Activated CD8-positive, alpha-beta memory T cell treated with anti-CD3 and anti-CD28 coated beads for 24 hours (primary cell): Measurements from ENCODE around the gene ATP11A.
"Not testable (repeated sequence)": the region's sequence is repeated elsewhere in the genome, so short reads cannot be mapped to it uniquely, and the experiment has no call there.

Experiments used
- DNase-seq: peaks from one replicate; pipeline ENCODE4 v3.0.0-alpha.2; 2020

ATP11A gene

DNA sequence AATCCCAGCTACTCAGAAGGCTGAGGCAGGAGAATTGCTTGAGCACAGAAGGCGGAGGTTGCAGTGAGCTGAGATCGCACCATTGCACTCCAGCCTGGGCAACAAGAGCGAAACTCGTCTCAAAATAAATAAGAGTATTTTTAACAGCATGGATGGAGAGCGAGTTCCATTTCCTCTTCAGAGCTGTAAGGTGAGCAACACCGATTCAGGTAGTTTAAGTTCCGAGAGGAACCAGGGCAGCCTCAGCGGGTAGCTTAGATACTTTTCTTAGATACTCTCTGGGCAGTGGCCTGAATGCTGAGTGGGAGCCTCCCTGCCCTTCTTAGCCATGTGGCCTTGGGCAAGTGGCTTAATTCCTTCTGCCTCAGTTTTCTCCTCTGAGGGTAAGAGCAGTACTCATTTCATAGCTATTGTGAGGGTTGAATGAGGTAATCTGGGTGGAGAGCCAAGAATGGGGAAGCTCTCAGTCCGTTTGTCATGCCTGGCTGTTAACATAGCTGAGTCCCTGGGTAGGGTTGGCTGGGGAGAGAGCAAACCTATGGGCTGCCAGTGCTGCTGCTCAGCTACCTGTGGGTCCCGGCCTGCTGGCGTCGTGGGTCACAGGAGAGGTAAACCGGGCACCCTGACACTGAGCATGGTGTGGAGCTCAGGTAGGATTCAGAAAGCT is 4.1 kb downstream of the ATP11A start:
- DNase-seq: no peak

DNA sequence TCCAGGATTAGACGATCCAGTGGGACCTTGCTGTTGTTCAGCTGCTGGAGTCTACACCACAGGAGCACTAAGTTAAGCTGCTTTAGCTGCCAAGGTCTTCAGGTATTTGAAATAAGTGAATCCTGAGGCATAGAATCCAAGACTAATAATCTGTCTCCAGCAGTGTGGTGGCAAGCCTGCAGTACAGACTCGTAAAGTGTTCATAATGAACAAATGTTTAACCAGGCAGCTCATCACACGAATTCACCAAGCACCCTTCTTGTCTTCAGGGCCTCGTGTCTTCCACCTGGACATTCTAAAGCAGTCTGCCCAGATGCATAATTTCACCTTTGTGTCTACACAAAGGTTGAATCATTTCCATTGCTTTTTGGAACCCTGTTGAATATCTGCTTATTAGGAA is 5.3 kb downstream of the ATP11A start:
- no peak for DNase-seq

DNA sequence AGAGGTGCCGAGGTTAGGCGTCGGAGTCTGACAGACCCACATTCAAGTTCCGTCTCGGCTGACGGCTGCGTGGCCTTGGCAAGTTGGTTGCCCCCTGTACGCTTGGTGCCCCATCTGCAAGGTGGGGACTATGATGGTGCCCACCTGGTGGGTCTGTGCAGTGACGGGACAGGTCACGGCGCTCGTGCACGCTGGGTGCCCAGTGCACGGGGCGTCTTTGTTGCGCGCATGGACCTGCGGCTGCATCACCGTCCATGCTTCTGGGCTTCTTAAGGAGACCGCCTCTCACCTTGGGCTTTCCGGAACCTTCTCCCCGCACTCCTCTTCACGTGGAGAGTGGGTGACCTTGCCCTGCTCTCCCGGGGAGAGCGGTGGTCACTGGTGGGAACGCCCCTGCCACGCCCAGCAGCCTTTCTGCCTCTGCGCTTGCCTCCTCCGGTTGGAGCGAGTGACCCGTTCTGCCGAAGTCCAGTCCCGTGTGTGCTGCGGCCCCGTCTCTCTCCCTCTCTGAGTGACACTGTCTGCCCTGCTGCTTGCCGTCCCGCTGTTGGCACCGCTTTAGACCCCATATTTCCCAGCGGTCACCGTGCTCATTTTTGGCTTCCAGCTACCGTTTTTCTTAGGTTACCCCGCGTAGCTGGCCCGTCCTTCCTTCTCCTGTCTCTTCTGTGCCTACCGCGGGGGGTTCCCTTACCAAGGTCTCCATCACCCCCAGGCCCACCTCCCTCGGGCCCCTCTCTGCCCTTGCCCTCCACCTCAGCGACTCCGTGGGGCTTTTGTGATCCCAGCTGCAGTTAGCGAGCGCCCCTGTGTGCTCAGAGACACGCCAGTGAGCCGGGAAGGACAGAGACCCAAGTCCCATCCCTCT is 6.4 kb downstream of the ATP11A start:
- DNase-seq: no peak

DNA sequence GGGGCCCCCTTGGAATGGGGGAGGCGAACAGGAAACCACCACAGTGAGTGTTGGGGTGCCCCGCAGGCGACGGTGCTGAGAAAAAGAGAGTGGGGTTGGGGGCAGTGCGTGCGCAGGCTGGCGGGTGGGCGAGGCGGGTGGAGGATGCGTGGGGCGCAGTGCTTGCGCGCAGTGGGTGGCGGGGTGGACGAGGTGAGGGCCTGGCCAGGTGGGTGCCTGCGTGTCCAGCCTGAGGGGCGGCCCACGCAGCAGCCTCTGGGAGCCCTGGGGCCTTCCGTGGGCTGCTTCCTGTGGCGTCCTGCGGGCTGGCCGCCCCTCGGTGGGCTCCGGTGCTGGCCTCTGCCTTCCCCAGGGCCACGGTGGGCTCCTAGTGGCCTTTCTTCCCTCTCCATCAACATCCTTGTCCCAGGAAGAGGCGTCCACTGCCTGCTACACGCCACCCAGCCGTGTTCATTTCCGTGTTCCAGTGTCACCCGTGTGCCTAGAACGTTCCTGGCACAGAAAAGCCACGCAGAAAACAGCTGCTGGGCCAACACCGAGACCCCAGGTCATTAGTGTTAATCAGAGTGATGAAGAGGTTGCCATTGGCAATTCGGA is 7.1 kb downstream of the ATP11A start:
- DNase-seq: no peak

DNA sequence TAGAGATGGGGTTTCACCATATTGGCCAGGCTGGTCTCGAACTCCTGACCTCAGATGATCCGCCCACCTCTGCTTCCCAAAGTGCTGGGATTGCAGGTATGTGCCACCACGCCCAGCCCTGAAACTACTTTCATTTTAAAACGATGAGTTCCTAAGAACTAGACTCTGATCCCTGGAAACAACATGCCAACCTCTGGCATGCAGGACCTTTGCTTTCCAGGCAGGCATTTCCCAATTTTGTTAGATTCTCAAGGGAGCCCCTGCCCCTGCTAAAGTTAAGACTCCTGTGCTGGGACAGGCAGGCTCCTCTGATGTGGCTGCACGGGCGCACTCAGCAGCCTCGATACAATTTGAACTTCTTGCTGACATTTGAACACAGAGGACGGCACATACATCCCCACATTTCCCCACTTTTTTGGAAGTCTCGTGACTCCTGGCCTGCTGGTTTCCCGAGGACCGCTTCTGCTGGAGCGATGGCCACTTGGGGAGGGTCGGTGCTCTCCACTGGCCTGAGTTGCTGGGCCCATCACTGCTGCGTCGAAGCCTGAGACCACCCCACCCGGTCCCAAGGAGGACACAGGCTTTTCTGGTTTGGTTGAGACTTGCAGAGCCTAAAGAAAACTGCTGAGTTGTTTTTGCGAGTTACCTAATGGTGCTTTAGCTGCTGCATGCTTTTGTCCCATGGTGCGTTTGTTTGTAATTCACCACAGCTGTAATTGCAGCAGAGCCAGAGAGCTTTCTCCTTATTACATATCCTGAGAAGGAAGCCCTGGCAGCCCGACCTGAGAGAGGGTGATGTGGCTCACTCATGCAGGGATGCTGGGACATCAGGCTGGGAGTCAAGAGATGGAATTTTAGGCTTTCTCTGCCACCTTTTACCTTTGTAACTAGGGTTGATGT is 8.2 kb downstream of the ATP11A start:
- no peak for DNase-seq

DNA sequence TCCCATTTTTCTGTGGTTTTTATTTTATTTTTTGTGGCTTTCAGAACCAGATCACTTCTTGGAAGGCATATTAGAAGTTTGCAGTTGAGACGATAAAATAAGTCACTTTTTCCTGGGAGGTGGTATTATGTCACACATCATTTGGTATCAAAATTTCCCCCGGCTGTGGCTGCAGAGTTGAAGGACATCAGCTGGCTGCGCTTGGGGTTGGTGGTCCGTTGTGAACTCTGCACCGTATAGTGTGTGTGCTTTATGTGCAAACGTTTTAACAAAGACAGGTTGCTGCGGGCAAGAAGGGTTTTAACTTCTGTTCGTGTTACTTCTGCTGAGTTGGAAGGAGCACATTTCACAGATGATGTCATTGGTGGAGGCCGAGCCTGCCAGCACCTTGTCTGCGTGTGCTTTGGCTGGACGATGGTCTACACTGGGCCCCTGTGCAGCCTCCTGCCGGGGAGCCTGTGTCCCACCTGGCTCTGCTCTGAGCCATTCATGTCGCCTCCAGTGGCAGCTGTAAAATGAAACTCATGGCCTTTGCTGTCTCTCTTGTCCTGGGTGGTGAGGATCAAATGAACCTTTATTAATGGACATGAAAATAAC is 9.6 kb downstream of the ATP11A start:
- DNase-seq: no peak

DNA sequence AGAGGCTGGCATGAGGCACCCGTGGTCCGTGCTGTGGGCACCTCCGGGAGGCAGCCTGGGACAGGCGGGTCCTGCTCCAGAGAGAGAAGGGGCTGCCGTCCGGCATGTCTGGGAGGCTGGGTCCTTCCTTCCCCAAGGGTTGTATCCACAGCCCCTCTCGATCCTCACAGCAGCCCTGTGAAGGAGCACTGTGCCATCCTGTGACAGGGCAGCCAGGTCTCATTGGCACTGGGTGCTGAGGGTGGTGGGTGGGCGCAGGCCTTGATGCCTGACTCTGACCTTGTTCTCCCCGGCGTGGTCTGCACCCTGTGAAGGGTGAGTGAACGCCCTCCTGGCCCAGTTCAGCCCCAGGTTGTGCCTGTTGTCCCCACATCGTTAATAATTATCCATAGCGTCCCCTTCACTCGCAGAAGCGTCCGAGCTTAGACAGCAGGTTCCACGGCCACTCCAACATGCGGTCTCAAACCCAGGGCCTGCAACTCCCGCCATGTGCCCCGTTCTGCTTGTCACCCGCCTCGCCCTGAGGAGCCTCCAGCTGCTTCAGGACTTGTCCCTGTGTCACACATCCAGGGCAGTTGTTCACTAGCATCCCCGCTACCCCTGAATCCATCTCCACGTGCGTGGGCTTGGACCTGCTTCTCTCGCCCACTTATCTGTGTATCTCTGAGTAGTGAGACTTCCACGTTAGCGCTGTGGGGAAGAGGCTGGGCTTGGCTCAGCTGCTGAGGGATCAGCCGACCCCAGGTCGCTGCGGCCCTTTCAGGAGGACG is 10.6 kb downstream of the ATP11A start:
- DNase-seq: no peak

DNA sequence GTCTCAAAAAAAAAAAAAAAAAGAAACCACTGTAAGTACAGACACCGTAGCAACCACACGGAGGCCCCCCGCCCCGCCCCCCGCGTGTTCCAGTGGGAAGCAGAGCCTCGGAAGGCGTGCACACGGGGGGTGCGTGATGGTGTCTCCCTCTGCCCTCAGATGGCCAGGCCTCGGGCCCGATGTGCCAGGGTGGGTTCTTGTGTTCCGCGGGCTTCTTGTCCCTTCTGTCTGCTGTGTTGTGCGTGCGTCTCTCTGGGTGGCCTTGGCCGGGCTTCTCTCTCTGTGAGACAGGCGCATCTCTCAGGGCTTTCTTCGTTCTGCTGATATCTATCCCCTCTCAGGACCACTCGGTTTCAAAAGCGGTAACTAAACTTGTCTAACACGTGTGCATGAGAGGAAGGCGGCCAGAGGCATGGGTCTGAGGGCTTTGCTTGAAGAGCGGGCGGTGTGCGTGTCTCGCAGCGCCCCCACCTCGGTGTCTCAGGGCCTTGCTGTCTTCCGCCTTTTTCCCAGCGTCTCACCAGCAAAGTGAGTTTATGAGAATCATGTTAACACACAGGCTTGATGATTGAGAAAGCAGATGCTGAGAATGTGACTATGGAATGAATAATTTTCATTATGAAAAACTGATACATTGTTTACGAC is 12.6 kb downstream of the ATP11A start:
- no peak for DNase-seq

GRCh38 chr13:112702986-112703379 is 13.1 kb downstream of the ATP11A start:
- no peak for DNase-seq

DNA sequence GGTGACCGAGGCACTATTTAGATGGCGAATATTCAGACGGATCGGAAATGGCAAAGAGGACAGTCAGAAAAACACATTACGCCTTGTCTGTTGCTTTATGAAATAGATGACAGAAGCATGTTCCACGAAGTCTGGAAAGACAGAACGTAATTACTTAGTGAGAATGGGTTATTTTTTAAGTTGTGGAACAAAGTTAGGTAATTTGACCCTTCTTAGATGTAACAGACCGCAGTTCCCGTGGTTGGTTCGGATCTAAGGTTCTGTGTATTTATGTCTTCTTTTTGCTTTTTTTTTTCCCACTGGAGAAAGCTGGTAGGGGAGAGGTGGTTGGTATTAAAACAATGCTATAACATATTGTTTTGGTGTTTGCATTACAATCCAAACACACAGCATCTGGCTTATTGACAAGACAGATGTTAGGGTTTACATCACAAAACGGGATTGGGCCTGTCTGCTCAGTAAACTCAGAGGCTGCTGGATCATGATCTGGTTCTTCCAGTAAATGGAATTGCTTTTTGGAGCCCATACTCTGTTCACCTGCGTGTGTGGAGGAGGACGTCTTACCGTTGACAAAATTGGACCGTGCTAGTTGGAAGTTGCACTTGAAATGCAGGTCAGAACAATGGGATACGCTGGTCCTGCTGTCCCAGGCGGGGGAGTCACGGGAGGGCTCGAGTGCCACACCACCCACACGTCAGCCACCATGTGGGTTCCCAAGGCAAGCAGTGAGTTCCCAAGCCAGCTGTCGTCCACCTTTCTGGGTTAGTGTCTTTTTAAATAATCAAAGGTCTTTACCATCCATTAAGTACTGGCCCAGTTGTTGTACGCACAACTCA is 13.8 kb downstream of the ATP11A start:
- DNase-seq: no peak

DNA sequence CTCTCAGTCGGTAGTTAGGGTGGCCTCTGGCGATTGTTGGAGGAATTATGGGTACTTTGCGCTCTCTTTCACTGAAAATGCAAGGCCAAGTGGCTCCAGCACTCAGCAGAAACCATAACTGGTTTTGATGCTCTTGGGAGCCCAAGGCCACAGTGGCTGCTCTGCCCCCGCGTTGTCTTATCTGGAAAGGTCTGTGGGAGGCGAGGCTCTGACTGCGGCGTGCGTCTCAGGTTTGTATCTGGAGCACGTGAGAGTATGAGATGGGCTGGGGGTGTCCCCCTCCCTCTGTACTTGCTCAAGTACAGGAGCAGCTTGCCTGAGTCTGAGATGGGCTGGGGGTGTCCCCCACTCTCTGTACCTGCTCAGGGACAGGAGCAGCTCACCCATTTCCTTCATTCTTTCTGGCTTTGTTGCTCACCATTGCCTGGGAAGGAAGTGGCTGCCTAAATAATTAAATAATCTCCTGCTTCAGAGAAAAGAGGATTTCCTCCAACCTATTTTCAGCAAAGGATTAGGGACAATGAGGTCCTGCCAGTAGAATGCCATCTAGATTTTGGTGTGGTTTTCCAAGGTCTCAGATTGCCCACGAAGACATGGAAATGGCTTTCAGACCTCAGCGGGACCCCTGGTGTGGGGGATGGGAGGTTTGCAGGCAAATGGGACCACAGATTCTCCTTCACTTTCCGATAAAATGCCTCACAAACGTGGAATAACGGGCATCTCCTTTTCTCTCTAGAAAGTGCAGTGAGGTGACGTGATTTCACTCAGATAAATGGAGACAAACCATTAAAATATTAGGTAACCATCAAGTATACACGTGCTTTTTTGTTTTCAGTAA is 14.7 kb downstream of the ATP11A start:
- no peak for DNase-seq

DNA sequence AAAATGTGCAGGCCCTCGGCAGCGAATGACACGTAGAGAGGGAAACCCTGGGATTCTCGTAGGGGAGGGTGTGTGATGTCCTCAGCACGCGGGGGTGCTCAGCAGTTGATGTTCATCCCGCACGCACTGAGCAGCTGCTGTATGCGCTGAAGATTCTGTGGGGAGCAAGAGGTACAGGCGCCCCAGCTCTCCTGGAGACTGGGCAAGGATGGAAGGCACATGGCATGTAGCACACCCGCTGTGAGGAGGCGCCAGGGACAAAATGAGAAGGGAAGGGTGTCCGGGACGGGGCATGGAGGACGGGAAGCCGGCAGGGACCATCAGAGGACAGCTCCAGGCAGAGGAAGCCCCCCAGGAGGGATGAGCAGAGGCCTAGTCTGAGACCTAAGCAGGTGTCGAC is 15.4 kb downstream of the ATP11A start:
- no peak for DNase-seq

DNA sequence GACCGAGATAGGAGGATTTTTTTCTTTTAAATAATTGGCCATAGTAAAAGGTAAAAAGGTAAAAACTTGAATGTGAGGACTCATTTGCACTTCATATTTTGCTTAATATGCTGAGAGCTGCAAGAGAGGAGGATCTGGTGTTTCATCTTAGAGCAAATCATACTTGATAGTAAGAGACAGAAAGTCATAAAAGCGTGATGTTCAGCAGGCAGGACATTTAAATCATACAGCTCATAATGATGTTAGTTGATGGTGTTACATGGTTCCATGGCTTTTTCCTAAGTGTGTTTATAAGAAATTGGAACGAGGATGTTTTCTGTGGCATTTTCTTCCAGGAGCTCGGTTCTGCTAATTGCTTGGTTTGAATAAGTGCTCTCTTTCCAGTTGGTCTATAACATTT is 16.3 kb downstream of the ATP11A start:
- DNase-seq: no peak

GRCh38 chr13:112708560-112709240 is 18.9 kb downstream of the ATP11A start:
- no peak for DNase-seq

DNA sequence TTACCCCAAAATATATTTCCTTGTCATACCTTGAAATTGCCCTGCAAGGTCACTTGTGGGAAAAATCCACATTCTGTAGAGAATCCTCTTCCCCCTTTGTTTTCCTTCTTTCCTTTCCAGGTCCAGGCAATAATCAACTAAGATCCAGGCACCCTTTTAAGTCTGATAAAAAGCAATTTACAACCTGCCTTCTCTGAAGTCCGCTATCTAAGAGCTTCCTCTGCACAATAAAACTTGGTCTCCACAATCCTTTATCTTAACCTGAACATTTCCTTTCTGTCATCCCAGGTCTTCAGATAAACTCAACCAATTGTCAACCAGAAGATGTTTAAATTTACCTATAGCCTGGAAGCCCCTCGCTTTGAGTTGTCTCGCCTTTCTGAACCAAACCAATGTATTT is 19.5 kb downstream of the ATP11A start:
- DNase-seq: not testable (repeated sequence)

- no peak for DNase-seq
Observed at GRCh38 chr13:112709825-112710783, 20.3 kb downstream of the ATP11A start.

- DNase-seq: no peak
Observed at GRCh38 chr13:112710855-112711527, 21.2 kb downstream of the ATP11A start.
